AG09309 (cell line): ENCODE results near the gene GP1BB.

Experiments used
- DNase-seq: peaks from one replicate; pipeline ENCODE4 v3.0.0-alpha.2; 2010; ENCODE audit warnings: low read depth
- H3K4me3 ChIP-seq: 2 replicates; pipeline ENCODE4 v1.5.1; 2011; ENCODE audit warnings: mild to moderate bottlenecking, low read depth, low read length, moderate library complexity; ENCODE audit not compliant: control insufficient read depth
- TF ChIP-seq, protein P1 (sequence below): IDR thresholded peaks from 2 replicates; pipeline ENCODE4 v1.5.1; 2011; ENCODE audit warnings: mild to moderate bottlenecking, low read depth, low read length, inconsistent platforms; ENCODE audit not compliant: insufficient read depth, control insufficient read depth; ENCODE audit errors: missing control alignments

Gene GP1BB

DNA sequence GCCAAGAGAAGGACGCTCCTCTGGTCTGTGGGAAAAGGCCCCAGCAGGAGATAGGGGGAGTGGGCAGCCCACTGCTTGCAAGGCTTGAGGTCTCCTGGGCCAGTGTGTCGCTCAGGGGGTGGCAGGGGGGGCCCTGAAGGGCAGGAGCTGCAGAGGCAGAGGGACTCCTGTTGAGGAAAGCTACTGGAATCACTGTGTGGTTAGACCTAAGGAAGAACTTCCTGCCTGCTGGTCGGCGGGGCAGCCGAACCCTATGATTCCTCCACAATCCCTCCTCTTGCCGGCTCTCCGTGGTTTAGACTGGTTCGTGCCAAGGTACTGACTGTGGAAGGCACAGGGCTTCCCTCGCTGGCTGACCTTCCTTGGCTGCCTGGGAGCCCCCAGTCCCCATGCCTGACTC is 6.2 kb downstream of the GP1BB start:
- DNase-seq = no peak
- TF ChIP-seq, protein P1, sequence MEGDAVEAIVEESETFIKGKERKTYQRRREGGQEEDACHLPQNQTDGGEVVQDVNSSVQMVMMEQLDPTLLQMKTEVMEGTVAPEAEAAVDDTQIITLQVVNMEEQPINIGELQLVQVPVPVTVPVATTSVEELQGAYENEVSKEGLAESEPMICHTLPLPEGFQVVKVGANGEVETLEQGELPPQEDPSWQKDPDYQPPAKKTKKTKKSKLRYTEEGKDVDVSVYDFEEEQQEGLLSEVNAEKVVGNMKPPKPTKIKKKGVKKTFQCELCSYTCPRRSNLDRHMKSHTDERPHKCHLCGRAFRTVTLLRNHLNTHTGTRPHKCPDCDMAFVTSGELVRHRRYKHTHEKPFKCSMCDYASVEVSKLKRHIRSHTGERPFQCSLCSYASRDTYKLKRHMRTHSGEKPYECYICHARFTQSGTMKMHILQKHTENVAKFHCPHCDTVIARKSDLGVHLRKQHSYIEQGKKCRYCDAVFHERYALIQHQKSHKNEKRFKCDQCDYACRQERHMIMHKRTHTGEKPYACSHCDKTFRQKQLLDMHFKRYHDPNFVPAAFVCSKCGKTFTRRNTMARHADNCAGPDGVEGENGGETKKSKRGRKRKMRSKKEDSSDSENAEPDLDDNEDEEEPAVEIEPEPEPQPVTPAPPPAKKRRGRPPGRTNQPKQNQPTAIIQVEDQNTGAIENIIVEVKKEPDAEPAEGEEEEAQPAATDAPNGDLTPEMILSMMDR = no peak
- H3K4me3 ChIP-seq = no peak overlapping the region

DNA sequence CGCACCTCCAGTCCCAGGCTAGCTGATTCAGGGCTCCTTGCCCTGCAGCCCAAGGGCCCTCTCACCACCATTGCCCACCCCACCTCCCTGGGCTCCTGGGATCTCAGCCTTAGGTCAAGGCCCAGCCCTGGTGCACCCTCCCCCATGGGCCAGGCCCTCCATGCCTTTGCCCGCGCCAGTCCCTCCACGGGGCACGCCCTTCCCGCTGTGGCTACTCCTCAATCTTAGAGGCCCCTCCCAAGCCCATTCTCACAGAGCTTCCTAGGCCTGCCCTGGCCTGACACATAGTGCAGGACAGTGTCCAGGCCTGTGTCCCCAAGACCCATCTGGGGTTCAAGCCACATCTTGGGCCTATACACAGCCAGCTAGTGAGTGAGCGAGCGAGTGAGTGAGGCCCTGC is 6.9 kb downstream of the GP1BB start:
- no peak for DNase-seq
- TF ChIP-seq, protein P1 = no peak
- H3K4me3 ChIP-seq = no peak overlapping the region

DNA sequence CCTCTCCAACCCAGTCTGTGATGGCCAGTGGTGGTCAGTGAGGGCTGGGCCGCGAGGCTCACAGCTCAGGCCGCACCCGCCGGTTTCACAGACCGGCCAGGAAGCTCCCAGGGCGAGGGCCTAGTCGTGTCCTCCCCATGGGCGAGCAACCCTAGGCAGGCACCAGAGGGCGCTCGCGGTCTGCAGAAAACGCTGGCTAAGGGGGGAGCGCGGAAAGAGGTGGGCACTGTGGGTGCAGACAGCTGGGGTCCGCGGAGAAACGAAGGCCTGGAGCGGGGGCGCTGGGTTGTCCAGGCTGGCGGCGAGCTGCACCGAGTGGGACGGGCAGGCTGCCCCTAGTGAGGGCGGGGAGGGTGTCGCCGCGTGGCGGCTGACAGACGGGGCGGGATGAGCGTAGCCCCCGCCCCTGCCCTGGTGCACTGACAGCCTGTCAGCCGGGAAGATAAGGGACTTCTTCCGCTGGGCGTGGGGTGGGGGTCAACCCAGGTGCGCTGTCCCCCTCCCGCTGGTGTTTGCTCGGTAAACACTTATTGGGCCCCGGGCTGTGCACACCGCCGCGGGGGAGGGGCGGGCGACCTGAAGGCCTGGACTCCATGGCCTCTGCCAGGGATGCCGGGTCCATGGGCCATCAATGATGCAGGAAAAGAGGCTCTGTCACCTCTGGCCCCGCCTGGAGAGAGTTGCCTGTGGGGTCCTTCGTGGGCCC is 7.5 kb downstream of the GP1BB start:
- peak overlapping the region; percentile 38 for H3K4me3 ChIP-seq
- TF ChIP-seq, protein P1 = peak; percentile 96
- peak; percentile 21 for DNase-seq

DNA sequence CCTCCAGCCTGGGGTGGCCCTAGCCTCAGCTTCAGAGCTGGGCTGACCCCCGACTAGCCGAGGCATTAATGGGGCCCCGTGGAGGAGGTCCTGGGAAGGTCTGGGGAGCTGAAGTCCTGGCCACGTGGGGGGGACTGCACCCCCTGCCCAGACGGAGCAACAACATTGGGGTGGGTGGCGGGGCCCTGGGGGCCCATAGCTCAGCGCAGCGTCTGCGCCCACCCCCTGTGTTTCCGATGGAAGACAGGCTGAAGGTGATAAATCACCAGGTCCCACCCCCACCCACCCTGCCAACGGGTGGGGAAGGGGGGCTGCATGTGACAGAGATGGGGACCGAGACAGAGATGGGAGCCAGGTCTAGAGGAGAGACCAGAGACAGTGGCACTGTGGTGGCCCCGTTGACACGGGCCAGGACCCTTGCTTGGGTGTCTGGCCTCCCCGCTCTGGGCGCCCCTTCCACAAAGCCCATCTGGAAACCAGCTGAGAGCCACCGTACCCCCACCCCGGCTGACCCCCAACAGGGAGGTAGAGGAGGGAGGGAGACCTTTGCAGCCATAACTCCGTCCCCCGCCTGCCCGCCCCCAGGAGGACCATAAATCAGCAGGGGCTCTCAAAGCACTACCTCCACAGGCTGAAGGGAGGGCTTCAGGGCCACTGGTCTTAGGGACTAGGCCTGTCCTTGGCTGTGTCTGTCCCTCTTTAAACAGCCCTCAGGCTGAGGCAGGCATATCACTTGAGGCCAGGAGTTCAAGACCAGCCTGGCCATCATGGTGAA is 8.2 kb downstream of the GP1BB start:
- H3K4me3 ChIP-seq = no peak overlapping the region
- TF ChIP-seq, protein P1 = no peak

DNA sequence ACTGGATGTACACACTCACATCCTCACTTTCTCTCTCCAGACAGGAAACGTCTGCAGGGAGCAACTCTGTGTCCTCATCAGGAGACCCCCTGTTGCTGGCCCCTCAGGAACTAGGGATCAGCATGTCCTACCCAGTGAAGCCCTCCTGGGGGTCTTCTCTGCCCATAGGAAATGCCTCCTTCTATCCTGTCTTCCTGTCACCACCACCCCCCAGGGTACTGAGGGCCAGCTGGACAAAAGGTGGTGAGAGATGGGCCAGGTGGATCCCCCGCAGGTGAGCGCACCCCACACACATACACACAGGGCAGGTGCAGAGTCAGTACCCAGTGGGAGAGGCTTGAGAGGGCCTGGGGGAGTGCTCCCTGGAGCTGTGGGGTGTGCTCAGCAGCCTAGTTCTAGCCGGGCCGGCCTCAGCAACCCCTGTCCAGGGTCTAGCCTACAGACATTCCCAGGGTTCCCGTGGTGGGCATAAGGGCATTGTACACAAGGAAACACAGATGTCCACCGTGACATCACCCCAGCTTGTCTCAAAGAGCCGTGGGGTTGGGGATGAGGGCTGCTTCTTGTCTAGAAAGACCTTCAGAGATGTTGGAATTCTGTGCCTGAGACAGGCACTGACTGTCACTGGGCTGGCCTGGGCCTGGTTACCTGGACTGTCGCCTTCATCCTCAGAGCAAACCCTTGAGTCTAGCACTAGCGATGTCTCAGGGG is 9.2 kb downstream of the GP1BB start:
- H3K4me3 ChIP-seq = no peak overlapping the region
- DNase-seq = no peak
- TF ChIP-seq, protein P1 = no peak

More for the DNA sequence above, 8.2 kb downstream of the GP1BB start:
- DNase-seq = no peak

DNA sequence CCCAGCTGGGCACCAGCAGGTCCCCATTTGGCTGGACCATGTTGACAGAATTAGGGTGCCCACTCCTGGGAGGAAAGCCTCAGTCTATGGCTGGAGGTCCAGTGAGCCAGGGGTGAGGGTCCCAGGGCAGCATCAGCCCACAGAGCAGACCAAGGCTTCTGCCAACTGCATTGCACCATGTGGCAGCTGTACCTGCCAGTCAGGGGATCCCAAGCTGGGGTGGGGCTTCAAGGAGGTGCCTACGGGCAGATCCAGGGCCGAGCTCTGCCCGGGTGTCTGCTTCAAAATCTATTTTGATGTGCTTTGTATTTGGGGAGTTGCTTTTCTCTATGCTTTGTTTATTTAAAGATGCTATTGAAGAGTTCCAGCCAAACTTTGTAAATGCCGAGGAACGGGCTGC is 10.4 kb downstream of the GP1BB start:
- no peak for DNase-seq
- TF ChIP-seq, protein P1 = no peak
- no peak overlapping the region for H3K4me3 ChIP-seq
